Osteoblast (primary cell): ENCODE data around the gene ST8SIA1. TPM values are rescaled to one million over a fixed set of nuclear protein-coding genes. Genes with fewer than 3 reads are reported as not detected.
A peak's percentile ranks its signal among the peaks of the same experiment; 100 is the strongest.

ENCODE experiments used
- DNase-seq: peaks from one replicate; pipeline ENCODE4 v3.0.0; 2011; ENCODE audit warnings: low spot score, mixed read lengths; ENCODE audit not compliant: insufficient read length; ENCODE audit errors: missing footprints
- H2AFZ ChIP-seq: 2 replicates; pipeline ENCODE4 v1.6.0; 2011; ENCODE audit warnings: mild to moderate bottlenecking, low read length
- H3K27ac ChIP-seq: 2 replicates; pipeline ENCODE4 v1.5.1; 2011; ENCODE audit warnings: mild to moderate bottlenecking, low read depth, low read length, moderate library complexity
- H3K27me3 ChIP-seq: 2 replicates; pipeline ENCODE4 v1.6.0; 2012; ENCODE audit warnings: mild to moderate bottlenecking, control low read depth, inconsistent platforms, low read length, moderate library complexity; ENCODE audit not compliant: insufficient read depth
- H3K36me3 ChIP-seq: 2 replicates; pipeline ENCODE4 v1.5.1; 2011; ENCODE audit warnings: mild to moderate bottlenecking, low read length, control low read depth, moderate library complexity; ENCODE audit not compliant: insufficient read depth
- H3K4me1 ChIP-seq: 2 replicates; pipeline ENCODE4 v1.5.1; 2011; ENCODE audit warnings: mild to moderate bottlenecking, low read length, control low read depth, moderate library complexity; ENCODE audit not compliant: insufficient read depth
- H3K4me2 ChIP-seq: 2 replicates; pipeline ENCODE4 v1.6.0; 2011; ENCODE audit warnings: mild to moderate bottlenecking, low read length; ENCODE audit not compliant: insufficient read depth
- H3K4me3 ChIP-seq: fragments of 200-600 bp; sonication (generic); 3 replicates; pipeline ENCODE4 v1.5.1; 2012; ENCODE audit warnings: mild to moderate bottlenecking, low read length, inconsistent platforms; ENCODE audit not compliant: insufficient read depth
- H3K79me2 ChIP-seq: 2 replicates; pipeline ENCODE4 v1.6.0; 2012; ENCODE audit warnings: mild to moderate bottlenecking, low read length, control low read depth, inconsistent platforms; ENCODE audit not compliant: insufficient read depth
- H3K9me3 ChIP-seq: 2 replicates; pipeline ENCODE4 v1.5.1; 2011; ENCODE audit warnings: low read depth, low read length, control low read depth
- H4K20me1 ChIP-seq: 2 replicates; pipeline ENCODE4 v1.6.0; 2012; ENCODE audit warnings: mild to moderate bottlenecking, low read length, control low read depth; ENCODE audit not compliant: insufficient read depth
- CTCF ChIP-seq: IDR thresholded peaks from 2 replicates; pipeline ENCODE4 v1.5.1; 2011; ENCODE audit warnings: mild to moderate bottlenecking, low read depth, low read length, moderate library complexity; ENCODE audit errors: extremely low read depth
- total RNA-seq: library from RNA; depleted of rRNA; stranded (reverse); fragments of >200 nt; gene quantifications from 2 replicates; pipeline ENCODE4 v1.2.3, GENCODE V29; 2012

Gene ST8SIA1
- total RNA-seq, 1 donor = 6.2 TPM

DNA sequence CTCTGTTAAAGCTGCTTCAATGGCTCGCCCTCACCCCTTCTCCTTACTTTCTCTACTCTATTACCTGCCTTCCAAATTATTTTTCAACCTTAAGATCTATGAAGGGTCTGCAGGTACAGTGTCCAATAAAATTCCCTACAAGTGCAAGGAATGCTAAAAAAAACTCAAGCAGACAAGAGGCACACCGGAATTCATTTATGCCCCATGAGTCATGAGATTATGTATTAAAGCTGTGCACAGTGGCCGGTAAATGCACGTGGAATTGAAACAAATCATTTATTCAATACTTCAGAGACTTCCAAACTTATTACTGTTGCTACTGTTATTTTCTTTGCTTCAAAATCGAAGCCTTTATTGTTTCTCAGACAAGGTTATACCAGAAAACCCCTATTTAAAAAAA lies 68.4 kb downstream of the ST8SIA1 start:
- peaks cover 14% of the 10 kb centered on the region for H3K4me1 ChIP-seq
- TF ChIP-seq CTCF = no peak
- H3K27ac ChIP-seq = no peak overlapping the region
- H3K36me3 ChIP-seq = no peaks in the 10 kb centered on the region
- no peak overlapping the region for H3K4me3 ChIP-seq
- no peaks in the 10 kb centered on the region for H3K9me3 ChIP-seq
- no peak overlapping the region for H2AFZ ChIP-seq
- H3K79me2 ChIP-seq = no peaks in the 10 kb centered on the region
- H3K4me2 ChIP-seq = no peak overlapping the region
- H3K27me3 ChIP-seq = no peaks in the 10 kb centered on the region
- no peak for DNase-seq
- no peaks in the 10 kb centered on the region for H4K20me1 ChIP-seq

GRCh38 chr12:22264380-22264779 lies 70.1 kb downstream of the ST8SIA1 start:
- Histone ChIP-seq H4K20me1 (no peaks in the 10 kb centered on the region), H3K9me3 (no peaks in the 10 kb centered on the region), H3K27me3 (no peaks in the 10 kb centered on the region), H3K4me3 (no peak overlapping the region), H3K4me1 (peaks cover 9% of the 10 kb centered on the region), H3K4me2 (no peak overlapping the region), H3K27ac (no peak overlapping the region), H2AFZ (no peak overlapping the region), H3K79me2 (no peaks in the 10 kb centered on the region), H3K36me3 (no peaks in the 10 kb centered on the region)
- DNase-seq = no peak
- TF ChIP-seq CTCF = no peak

- Histone ChIP-seq H3K4me2 (peak overlapping the region; percentile 47), H3K27ac (no peak overlapping the region), H3K79me2 (no peaks in the 10 kb centered on the region), H4K20me1 (no peaks in the 10 kb centered on the region), H3K36me3 (no peaks in the 10 kb centered on the region), H2AFZ (peak overlapping the region; percentile 54), H3K27me3 (no peaks in the 10 kb centered on the region), H3K9me3 (no peaks in the 10 kb centered on the region), H3K4me3 (peak overlapping the region; percentile 25), H3K4me1 (peaks cover 9% of the 10 kb centered on the region)
- TF ChIP-seq CTCF = no peak
- DNase-seq = no peak
Measured at GRCh38 chr12:22262309-22262708, 72.2 kb downstream of the ST8SIA1 start.

- H3K36me3 ChIP-seq = no peaks in the 10 kb centered on the region
- no peak overlapping the region for H3K27ac ChIP-seq
- no peak for DNase-seq
Measured at GRCh38 chr12:22257100-22257499, 77.4 kb downstream of the ST8SIA1 start.

More at GRCh38 chr12:22257100-22257499, 77.4 kb downstream of the ST8SIA1 start:
- no peaks in the 10 kb centered on the region for H3K79me2 ChIP-seq
- H3K4me1 ChIP-seq = peaks cover under 1% of the 10 kb centered on the region
- no peak for TF ChIP-seq CTCF
- no peaks in the 10 kb centered on the region for H3K27me3 ChIP-seq
- H3K9me3 ChIP-seq = no peaks in the 10 kb centered on the region
- H4K20me1 ChIP-seq = no peaks in the 10 kb centered on the region
- H3K4me2 ChIP-seq = no peak overlapping the region
- H2AFZ ChIP-seq = no peak overlapping the region
- H3K4me3 ChIP-seq = no peak overlapping the region
